NCI-H510A treated with DMSO at 0.1 percent for 48 hours (cell line): ENCODE data around the gene DHRS2.
"Not testable (repeated sequence)": the region's sequence is repeated elsewhere in the genome, so short reads cannot be mapped to it uniquely, and the experiment has no call there.

Experiments
- DNase-seq: peaks from one replicate; lab custom pipeline; 2025; lab: John Stamatoyannopoulos, UW

Gene DHRS2

GRCh38 chr14:23636317-23637211, at the start of gene DHRS2:
TSS of gene DHRS2 (plus strand) at chr14:23636364. CDS start at chr14:23638865, 2,501 bp downstream.
- DNase-seq, result no peak

DNA sequence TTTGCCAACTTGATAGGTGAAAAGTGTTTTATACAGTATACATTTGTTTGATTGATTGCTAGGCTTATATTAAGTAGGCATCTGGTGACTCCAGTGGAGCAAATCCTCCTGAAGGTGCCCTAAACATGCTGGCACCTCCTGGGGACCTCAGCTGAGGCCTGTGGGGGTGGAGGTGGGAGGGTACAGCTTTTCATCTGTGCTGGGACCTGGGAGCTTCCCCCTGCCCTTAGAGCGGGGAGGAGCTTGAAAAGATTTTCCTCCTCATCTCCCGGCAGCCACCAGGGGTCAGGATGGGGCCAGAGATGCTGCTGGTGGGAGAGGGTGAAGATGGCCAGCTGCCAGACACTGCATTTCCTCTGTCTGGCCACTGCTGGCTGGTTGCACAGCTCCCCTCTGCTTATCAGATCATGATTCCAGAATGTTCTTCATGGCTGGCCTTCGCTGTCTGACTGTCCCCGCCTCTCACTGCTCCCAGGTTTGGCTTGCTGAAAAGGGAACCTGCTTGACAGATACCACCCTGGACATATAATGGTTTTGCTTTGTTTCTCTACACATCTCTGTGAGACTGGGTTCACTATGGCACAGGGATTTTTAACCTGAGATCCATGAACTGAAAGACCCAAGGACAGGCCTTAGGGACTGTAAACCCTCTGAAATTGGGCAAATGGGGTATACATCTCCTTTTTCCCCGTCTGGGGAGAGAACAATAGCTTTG, 47.1 kb upstream of the DHRS2 start:
- peak; percentile 73 for DNase-seq

DNA sequence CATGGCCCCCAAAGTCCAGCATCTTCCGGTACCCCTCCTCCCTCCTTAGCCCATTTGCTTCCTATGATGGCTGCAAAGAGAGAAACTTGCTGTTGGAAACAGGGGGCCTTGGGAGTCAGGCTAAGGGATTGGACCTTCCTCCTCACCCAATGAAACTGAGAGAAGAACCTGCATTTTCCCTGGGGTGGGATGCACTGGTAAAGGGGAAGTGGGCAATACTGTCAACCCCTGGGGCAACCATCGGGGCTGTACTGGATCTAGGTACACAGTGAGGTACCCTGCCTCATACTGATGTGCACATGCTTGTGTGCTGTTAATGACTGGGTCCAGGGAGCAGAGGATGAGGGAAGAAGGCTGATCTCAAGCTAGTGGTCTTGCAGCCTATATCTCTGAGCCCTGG, 46.6 kb upstream of the DHRS2 start:
- DNase-seq, result no peak

DNA sequence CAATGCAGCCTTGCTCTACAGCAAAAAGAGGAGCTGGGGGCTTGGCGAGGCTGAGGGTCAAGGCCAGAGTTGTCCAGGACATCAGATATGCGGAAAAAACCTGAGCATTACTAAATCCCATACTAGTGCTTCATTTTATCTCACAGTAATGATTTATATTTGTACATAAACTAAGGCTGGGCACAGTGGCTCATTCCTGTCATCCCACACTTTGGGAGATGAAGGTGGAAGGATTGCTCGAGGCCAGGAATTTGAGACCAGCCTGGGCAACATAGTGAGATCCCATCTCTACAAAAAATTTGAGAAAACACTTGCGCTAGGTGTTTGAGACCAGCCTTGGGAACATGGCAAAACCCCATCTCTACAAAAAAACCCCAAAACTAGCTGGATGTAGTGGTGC, 46.0 kb upstream of the DHRS2 start:
- DNase-seq, result no peak

DNA sequence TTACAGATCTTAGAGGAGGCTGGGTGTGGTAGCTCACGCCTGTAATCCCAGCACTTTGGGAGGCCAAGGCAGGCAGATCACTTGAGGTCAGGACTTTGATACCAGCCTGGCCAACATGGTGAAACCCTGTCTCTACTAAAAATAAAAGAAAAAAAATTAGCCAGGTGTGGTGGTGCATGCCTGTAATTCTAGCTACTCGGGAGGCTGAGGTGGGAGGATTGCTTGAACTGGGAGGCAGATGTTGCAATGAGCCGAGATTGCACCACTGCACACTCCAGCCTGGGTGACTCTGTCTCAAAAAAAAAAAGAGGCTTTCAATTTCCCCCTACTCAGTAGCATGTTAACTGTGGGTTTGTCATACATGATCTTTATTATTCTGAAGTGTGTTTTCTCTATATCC, 42.0 kb upstream of the DHRS2 start:
- not testable (repeated sequence) for DNase-seq

GRCh38 chr14:23600322-23600707, 35.8 kb upstream of the DHRS2 start:
- DNase-seq, result no peak

DNA sequence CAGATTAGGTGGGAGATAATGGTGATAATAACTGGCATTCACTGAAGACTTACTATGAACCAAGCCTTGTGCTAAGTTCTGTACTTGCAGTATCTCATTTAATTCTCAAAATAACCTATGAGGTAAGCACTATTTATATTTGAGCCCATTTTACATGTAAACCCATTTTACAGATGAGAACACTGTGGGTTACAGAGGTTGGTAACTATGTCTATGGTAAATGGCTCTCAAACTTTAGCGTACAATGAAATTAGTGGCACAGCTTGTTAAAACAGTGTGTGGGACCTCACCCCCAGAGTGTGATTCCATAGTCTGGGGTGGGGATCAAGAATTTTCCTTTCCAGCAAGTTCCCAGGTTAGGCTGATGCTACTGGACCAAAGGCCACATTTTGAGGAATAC, 35.4 kb upstream of the DHRS2 start:
- no peak for DNase-seq

GRCh38 chr14:23601424-23601823, 34.7 kb upstream of the DHRS2 start:
- DNase-seq, result no peak

DNA sequence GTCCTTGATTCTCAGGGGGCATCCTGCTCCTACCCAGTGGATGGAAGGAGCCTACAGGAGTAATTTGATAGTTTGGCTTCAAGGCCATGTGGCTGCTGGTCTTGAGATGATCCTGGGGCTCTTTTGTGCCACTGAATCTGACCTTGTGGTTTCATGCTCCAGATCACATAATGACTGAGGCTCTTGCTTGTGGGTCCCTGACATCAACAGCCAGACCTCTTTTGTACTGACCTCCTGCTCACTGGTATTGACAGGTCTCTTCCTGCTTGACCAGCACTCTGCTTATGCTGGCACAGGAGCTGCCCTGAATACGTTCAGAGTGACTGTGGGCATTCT, 34.4 kb upstream of the DHRS2 start:
- no peak for DNase-seq

DNA sequence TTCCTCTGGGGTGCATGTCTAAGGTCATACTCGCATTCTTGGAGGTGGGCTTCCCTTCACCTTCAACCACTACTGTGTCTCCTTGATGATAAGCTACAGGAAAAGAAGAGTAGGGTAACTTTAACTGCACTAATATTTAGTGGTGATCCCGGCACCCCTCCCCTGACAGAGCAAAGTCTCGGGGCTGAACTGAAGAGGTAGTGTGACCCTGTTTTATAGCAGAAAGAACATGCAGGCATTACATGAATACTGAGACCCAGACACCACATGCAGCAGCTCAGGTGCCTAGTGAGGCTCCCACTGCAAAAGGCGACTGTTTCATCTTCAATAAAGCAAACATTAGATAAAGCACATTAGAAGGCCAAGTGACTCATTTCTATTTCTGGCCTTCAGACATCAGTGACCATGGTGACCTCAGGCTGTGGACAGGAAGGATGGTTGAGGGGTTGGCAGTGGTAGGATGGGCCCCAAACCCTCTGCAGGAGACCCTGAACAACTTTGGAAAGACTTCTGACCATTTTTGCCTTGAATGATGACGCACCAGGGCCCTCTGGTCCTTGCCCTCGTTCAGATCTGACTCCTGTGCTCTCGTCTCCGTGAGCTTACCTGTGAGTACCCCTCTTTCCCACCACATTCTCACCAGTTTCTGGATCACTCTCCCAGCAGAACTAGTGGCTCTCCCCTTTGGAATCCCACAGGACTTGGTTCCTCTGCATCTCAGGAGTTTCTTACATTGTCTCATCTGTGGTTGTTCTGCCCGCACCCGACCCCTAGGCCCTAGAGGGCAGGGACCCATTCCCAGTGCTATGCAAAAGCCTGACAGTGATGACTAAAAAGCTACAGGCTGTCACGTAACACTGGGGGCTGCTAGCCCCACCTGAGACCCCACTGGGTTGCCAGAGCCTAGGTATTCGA, 33.7 kb upstream of the DHRS2 start:
- DNase-seq, result no peak

DNA sequence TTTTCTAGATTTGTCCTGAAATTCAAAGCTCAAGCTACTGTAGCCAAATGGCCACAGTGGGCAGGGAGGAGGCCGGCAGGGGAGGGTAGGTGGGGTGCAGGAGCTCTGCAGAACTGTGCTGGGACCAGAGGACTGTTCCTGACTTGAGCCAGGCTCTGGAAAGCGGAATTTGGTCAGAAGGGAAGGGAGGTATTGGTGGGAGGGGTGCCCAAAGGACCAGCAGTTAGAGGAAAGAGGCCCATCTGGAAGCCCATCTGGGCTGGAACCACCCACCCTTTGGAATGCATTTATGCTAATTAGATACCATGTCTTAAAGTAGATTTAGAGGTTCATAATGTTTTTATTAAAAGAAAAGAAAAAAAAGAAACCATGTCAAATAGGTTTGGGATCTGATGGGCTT, 33.1 kb upstream of the DHRS2 start:
- no peak for DNase-seq

- no peak for DNase-seq
Observed at GRCh38 chr14:23604148-23604547, 32.0 kb upstream of the DHRS2 start.

DNA sequence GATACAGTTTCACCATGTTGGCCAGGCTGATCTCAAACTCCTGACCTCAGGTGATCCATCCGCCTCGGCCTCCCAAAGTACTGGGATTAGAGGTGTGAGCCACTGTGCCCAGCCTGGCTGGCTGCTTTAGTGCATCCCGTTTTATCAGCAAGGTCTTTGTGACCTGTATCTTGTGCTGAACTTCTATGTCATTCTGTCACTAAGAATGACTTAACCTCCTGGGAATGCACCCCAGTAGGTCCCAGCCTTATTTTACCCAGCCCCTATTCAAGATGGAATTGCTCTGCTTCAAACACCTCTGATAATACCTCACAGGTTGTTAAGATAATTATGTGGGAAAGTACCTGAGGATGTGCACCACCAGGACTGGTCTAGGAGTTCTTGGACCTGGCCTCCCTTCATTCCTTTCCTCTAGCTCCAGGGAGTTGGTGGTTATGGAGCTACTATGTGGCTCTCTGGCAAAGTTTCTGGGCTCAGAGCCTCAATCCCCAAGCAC, 31.4 kb upstream of the DHRS2 start:
- no peak for DNase-seq

DNA sequence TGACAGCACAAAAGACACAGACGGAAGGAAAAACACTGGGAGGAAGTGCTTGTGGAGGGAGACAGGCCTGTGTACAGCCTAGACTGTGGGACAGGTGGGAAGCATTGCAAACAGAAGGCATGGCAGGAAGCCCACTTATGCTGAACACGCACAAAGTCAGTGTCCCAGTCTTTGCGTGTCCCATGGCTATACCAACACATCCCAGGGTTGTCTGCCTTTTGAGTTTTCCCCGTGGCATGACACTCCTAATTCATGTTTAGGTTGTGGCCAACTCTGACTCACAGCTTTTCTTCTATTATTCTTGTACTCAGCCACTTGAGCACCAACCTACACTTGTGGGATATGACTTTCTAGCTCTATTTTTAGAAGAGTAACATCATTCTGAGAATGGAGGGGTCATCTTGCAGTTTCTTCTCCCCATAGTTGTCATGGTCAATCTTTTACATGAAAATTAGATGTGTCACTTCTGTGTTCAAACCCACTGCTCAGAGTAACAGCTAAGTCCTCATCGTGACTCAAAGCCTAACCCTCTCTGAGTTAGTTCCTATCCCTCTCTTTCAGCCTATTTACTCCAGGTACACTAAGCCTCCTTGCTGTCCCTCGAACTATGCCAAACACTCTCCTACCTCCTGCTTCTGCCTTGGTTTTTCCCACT, 30.1 kb upstream of the DHRS2 start:
- no peak for DNase-seq

DNA sequence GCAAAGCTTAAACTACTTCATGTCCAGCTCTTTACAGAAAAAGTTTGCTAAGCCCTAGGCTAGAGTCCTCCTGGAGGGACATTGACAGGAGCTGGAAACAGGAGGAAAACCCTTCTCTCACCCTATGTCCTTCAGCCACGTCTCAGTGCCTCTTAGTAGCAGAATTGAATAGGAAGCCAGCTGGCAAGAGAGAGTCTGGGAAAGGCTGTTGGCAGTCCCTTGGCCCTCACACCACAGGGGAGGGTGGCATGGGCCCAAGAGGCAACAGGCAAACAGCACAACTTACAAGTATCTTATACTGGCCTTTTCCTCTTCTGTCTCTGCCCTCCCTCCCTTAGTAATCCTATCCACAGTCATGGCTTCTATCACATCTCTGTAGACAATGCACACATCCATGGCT, 27.7 kb upstream of the DHRS2 start:
- no peak for DNase-seq

- no peak for DNase-seq
Observed at GRCh38 chr14:23609001-23609400, 27.2 kb upstream of the DHRS2 start.

GRCh38 chr14:23609411-23610089, 26.6 kb upstream of the DHRS2 start:
- DNase-seq, result not testable (repeated sequence)

- DNase-seq, result no peak
Observed at GRCh38 chr14:23610090-23610814, 25.9 kb upstream of the DHRS2 start.

DNA sequence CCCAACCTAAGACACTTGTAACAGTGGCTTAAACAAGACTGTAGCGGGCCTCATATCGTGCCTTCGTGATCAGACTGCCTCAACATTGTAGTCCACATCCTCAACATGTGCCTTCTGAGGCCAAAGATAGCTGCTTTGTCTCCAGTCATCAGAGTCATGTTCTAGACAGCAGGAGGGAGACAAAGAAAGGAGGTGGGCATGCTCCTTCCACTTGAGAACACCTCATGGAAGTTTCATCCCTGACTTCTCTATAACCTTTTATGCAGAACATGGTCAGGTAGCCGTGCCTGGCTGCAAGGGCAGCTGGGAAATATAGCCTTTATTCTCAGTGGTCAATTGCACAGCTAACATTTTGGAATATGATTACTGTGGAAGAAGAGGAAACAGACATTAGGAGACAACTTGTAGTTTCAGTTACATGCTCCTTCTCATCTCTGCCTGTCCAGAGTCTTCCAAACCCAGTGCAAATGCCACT, 25.3 kb upstream of the DHRS2 start:
- DNase-seq, result no peak

DNA sequence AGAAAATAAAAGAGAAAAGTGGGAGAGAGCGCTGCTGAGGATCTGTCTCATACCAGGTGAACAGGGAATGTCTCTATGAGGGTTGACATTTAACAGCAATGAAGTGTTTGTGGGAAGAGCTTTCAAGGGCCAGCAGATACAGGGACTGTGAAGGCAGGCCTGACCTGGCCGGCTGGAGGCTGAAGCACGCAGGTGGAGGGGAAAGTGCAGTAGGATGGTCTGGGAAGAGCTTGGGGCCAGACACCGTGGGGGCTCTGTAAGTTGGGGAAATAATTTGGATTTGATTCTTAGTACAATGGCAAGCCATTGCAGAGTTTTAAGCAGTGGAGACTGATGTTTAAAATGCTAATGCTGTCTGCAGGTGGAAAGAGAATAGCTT, 23.8 kb upstream of the DHRS2 start:
- no peak for DNase-seq
